ENCODE results near the gene ZNF205. TPM values are rescaled to one million over a fixed set of nuclear protein-coding genes. Genes with fewer than 3 reads are reported as not detected.
"Not testable (repeated sequence)": the region's sequence is repeated elsewhere in the genome, so short reads cannot be mapped to it uniquely, and the experiment has no call there.

ZNF205 gene
- polyA plus RNA-seq, 3 donors = 14.2 to 18.3 (median 18.0) TPM

DNA sequence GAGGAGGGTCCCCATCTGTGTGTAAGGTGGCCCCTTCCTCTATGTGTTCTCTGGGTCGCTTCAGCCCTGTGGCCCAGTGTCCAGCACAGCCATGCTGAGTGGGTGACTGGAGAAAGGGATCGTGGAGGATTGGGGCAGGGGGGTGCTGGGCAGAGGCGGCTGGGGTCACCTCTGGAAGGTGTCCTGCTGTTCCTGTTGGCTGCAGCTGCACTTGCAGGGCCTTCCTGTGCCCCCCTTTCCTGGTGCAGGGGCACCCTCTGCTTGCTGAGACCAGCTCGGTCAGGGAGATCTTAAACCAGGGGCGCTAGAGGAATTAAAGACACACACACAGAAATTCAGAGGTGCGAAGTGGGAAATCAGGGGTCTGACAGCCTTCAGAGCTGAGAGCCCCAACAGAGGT, 35.8 kb upstream of the ZNF205 start:
- DNase-seq (ENCODE audit: extremely low read depth in 1 of 11, low read depth in 9 of 11, low spot score in 4 of 11) = no peak

DNA sequence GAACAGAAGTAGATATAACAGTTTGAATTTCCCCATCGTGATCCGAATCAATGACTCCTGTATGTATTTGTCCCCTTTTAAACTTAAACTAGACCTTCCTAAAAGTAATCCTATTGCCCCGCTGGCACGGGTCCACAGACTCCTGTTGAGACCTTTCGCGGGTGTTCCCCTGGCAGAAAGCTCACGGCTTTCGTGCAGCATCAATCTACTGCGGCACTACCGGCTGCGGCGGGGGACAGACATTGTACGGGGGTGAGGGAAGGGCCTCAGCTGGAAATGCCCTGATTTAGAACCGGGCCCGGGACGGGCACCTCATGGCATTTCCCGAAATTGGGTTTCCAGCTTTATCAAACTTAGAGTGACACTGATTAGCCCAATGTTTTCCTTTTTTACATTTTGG, 32.4 kb upstream of the ZNF205 start:
- DNase-seq (ENCODE audit: extremely low read depth in 1 of 11, low read depth in 9 of 11, low spot score in 4 of 11) = no peak

DNA sequence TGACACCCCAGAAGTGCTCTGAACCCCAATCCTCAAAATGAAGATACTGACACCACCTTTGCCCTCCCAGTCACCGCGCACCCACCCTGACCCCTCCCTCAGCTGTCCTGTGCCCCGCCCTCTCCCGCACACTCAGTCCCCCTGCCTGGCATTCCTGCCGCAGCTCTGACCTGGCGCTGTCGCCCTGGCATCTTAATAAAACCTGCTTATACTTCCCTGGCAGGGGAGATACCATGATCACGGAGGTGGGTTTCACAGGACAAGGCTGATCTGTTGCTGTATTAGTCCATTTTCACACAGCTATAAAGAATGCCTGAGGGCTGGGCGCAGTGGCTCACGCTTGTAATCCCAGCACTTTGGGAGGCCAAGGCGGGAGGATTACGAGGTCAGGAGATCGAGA, 30.4 kb upstream of the ZNF205 start:
- DNase-seq (ENCODE audit: extremely low read depth in 1 of 11, low read depth in 9 of 11, low spot score in 4 of 11) = not testable (repeated sequence)

DNA sequence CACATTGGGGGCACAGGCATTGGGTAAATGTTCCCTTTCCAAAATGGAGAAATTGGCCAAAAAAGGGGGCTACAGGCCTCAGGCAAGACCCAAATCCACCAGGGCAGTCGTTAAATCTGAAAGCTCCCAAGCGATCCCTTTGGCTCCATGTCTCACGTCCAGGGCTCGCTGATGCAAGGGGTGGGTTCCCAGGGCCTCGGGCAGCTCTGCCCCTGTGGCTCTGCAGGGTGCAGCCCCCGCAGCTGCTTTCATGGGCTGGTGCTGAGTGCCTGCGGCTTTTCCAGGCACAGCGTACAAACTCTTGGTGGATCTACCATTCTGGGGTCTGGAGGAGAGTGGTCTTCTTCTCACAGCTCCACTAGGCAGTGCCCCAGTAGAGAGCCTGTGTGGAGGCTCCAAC, 29.0 kb upstream of the ZNF205 start:
- DNase-seq (ENCODE audit: extremely low read depth in 1 of 11, low read depth in 9 of 11, low spot score in 4 of 11) = not testable (repeated sequence)

DNA sequence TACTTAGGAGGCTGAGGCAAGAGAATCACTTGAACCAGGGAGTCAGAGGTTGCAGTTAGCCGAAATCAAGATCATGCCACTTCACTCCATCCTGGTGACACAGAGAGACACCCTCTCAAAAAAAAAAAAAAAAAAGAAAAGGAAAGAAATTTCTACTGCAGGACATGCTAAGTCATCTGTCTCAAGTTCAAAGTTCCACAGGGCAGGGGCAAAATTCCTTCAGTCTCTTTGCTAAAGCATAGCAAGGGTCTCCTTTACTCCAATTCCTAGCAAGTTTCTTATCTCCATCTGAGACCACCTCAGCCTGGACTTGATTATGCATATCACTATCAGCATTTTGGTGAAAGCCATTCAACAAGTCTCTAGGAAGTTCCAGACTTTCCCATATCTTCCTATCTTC, 27.9 kb upstream of the ZNF205 start:
- no peak for DNase-seq (ENCODE audit: extremely low read depth in 1 of 11, low read depth in 9 of 11, low spot score in 4 of 11)

DNA sequence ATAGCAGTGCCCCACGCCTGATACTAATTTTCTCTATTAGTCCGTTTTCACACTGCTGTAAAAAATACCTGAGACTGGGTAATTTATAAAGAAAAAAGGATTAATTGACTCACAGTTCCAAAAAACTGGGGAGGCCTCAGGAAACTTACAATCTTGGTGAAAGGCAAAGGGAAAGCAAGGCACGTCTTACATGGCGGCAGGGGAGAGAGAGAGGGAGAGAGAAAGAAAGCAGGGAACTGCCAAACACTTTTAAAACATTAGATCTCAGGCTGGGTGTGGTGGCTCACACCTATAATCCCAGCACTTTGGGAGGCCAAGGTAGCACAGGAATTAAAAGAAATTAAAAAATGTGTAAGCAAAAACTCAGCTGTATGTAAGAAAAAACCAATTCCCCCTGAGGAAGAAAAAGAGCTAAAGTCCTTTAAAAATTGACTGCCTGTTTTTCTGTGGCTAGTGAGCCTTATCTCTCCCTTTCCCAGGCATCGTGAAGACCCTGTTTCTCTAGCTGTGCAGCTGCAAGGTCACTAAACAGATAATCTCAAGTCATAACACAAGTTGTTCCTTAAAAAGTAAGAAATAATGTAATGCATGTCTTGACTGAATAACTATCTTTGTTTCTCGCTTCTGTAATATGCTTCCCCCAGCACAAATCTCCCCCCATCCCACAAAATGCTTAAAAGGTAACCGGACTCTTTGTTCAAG, 27.3 kb upstream of the ZNF205 start:
- no peak for DNase-seq (ENCODE audit: extremely low read depth in 1 of 11, low read depth in 9 of 11, low spot score in 4 of 11)

DNA sequence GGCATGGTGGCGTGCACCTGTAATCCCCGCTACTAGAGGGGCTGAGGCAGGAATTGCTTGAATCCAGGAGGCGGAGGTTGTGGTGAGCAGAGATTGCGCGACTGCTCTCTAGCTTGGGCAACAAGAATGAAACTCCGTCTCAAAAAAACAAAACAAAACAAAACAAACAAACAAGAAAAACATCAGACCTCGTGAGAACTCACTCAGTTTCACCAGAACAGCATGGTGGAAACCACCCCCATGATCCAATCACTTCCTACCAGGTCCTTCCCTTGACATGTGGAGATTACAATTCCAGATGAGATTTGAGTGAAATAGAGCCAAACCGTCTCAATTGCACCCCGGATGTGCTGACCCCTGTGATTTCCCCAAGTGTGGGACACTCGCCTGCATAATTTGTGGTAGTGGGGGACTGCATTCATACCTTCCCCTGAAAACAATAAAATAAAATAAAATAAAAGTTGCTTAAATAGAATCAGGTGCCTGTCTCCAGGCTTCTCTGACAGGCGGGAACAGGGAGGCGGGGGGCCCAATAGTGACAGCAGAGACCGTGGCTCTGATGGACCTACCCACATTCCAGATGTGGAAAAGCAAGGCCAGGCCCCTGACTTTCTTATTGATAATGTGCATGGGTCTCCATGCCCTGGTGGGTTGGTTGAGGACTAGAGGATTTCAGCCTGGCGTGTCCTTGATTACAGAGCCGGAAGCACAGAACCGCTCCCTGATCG, 26.4 kb upstream of the ZNF205 start:
- no peak for DNase-seq (ENCODE audit: extremely low read depth in 1 of 11, low read depth in 9 of 11, low spot score in 4 of 11)

DNA sequence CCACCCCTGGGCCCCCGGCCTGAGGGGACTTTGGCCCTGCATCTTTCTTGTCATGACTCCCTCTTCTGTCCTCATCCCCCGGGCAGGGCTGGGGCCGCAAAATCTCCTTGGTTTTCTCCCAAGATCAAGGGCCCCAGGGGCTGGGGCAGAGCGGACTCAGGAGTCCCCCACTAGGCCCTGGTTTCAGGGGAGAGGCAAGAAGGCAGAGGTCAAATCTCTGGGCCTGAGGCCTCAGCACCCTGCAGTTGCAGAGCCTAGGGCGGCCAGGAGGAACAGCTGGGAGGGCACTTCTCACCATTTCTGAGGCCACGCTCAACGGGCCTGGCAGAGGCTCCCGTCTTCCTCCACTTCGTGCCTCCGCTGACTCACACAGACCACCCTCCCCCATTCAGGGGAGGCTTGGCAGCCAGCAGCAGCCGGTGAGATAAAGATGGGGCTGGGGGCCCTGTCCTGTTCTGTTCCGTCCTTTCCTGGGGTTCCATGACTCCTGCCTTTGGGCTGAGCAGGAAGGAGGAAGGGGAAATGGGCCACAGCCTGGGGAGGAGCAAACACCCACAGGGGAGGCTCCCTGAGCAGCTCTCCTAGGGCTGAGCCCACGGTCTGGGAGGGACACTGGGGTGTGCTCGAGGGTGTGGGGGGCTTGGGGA, 25.7 kb upstream of the ZNF205 start:
- DNase-seq (ENCODE audit: extremely low read depth in 1 of 11, low read depth in 9 of 11, low spot score in 4 of 11) = no peak

DNA sequence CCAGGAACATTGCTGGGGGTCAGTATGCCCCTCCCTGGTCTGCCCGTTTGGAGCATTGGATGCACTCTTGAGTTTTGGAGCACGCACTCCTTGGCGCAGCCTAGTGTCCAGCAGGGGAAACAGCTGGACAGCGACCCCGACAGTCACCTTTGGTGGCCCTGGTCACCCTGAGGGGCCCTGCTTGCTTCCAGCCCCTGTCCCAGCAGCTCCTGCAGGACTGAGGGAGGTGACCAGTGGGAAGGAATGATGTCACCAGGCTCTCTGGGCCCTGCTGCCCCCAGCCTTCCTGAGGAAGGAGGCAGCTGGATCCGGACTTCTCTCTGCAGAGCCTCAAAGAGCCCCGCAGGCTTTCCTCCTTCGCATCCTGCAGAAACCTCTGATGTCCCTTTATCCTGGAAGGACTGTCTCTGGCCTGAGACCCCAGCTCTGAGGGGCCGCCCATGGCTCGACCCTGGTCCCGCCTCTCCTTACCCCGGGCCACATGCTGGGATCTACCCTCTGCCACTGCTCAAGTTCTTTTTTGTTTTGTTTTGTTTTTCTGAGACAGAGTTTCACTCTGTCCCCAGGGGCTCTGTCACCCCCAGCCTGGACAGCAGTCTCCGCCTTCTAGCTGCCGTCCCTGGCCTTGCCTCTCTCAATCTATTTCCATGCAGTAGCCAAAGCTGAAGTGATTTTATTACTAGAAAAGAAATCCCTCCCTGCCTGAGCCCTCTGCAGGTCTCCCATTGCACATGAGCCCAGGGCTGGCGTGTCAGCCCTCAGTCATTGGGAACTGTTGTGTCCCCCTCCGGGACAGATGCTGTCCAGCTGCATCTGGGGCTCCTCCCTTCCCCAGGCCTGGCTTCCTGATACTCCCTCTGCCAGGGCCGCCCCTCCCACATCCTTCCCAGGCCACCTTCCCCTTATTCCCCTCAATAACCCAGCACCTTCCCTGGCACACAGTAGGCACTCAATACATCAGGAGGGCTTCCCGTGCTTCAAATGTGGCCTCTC, 24.8 kb upstream of the ZNF205 start:
- DNase-seq (ENCODE audit: extremely low read depth in 1 of 11, low read depth in 9 of 11, low spot score in 4 of 11) = peak in 1 of 11 donors; percentile 38

DNA sequence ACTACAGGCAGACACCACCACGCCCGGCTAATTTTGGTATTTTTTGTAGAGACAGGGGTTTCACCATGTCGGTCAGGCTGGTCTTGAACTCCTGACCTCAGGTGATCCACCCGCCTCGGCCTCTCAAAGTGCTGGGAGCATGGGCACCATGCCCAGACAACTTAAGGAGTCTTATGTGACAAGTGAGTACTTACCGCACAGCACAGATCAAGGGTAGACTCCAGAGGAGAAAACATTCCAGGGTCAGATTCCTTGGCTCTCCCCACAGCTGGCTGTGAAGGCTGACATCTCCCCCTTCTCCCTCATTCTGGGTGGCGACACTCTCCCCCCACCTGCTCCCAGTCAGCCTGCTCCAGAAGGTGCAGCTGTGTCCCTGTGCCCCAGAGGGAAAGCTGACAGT, 23.9 kb upstream of the ZNF205 start:
- DNase-seq (ENCODE audit: extremely low read depth in 1 of 11, low read depth in 9 of 11, low spot score in 4 of 11) = no peak

DNA sequence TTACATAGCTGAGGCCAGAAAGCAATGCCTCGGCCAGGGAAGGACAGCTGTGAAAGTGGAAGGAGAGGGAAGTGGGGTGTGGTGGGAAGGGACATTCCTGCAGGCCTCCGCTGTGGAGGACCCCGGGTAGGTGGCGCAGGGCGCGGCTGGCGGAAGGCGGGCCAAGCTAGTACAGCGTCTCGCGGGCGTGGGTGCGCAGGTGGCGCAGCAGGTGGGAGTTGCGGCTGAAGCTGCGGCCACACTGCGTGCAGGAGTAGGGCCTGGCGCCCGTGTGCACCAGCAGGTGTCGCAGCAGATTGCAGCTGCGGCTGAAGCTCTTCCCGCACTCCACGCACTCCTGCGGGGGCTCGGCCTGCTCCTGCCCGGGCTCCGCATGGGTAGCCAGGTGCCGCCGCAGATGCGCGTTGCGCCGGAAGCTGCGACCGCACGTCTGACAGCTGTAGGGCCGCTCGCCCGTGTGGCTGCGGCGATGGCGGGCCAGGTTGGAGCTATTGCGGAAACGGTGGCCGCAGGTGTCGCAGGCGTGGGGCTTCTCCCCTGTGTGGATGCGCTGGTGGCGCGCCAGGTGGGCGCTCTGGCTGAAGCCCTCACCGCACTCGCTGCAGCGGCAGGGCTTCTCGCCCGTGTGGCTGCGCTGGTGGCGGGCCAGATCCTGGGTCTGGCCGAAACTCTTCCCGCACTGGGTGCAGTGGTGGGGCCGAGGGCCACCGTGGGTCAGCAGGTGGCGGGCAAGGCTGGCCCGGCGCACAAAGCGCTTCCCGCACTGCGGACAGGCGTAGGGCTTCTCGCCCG, 23.3 kb upstream of the ZNF205 start:
- no peak for DNase-seq (ENCODE audit: extremely low read depth in 1 of 11, low read depth in 9 of 11, low spot score in 4 of 11)

DNA sequence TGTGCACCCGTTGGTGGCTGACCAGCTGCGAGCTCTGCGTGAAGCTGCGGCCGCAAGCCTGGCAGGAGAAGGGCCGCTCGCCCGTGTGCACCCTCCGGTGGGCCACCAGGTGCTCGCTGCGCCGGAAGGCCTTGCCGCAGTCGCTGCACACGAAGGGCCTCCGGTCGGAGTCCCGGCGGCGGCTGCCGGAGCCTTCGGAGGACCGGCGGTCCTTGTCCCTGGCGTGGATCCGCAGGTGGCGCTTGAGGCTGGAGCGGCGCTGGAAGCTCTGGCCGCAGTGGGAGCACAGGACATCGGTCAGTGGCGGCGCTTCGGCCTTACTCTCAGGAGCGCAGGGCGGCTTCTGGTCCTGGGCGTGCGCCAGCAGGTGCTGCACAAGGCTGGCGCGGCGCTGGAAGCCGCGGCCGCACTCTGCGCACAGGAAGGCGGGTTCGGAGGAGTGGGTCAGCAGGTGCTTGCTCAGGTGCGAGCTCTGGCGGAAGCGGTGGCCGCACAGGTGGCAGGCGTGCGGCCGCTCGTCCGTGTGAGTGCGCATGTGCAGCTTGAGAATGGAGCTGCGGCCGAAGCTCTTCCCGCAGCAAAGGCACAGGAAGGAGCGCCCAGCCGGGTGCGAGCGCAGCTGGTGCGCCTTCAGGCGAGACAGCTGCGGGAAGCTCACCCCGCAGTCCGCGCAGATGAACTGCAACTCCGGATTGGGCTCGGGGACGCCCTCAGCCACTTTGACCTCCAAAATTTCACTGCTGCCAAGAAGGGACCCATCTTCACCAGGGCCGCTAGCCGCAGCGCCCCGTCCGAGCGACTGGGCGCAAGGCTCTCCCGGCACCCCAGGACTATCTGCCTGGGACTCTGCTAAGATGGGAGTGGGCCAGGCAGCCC, 22.4 kb upstream of the ZNF205 start:
- no peak for DNase-seq (ENCODE audit: extremely low read depth in 1 of 11, low read depth in 9 of 11, low spot score in 4 of 11)

DNA sequence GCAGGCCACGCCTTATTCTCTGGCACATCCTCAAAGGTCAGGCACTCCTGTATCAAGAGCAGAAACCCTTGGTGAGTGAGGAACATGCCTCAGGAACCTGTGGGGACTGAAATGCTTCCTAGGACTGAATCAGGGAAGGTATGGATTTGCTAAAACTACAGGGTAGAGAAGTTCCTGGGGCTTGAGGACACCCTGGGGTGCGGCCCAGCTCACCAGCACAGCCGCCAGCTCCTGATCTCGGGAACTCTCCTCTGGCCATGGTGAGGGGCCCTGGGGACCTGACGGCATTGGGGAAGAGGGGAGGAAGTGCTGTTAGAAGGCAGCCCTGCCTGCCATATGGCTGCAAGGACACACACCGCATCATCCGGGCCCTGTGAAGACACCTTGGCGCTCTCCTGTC, 20.8 kb upstream of the ZNF205 start:
- DNase-seq (ENCODE audit: extremely low read depth in 1 of 11, low read depth in 9 of 11, low spot score in 4 of 11) = no peak

DNA sequence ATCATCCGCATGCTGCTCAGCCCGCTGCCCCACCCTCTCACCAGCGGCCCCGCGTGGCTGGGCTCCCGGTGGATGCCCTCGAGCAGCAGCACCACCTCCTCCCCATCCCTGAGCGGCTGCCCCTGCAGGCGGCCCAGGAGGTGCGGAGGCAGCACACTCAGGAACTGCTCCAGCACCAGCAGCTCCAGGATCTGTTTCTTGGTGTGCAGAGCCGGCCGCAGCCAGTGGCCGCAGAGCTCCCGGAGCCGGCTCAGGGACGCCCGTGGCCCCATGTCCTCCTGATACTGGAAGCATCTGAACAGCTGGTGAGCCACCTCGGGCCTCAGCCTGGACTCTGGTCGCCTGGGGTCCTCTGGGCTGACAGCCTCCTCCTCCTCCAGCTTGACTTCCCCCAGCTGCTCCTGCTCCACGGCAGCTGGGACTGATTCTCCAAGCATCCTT, 19.9 kb upstream of the ZNF205 start:
- peak in 3 of 11 donors; percentile 41 to 63 (median 45) for DNase-seq (ENCODE audit: extremely low read depth in 1 of 11, low read depth in 9 of 11, low spot score in 4 of 11)

DNA sequence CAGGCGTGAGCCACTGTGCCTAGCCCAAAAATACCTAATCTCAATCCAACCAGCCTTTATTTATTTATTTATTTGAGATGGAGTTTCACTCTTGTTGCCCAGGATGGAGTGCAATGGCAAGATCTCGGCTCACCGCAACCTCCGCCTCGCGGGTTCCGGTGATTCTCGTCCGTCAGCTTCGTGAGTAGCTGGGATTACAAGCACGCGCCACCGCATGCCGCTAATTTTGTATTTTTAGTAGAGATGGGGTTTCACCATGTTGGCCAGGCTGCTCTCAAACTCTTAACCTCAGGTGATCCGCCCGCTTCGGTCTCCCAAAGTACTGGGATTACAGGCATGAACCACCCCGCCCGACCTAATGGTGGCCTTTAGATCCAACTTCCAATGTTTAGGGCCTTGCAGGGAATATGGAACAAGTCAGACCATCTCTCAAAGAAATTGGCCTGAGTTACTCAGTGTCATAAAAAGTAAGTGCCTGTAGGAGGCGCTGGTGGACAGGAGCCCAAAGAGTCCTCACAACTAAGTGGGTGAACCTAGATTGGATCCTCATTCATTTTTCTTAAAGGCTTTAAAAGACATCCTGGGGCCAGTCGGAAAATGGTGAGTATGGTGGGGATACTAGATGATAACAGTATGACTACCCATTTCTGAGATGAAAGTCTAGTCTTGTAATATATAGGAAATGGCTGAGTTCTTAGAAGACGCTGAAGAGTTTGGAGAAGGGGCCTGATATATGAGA, 17.9 kb upstream of the ZNF205 start:
- DNase-seq (ENCODE audit: extremely low read depth in 1 of 11, low read depth in 9 of 11, low spot score in 4 of 11) = no peak

DNA sequence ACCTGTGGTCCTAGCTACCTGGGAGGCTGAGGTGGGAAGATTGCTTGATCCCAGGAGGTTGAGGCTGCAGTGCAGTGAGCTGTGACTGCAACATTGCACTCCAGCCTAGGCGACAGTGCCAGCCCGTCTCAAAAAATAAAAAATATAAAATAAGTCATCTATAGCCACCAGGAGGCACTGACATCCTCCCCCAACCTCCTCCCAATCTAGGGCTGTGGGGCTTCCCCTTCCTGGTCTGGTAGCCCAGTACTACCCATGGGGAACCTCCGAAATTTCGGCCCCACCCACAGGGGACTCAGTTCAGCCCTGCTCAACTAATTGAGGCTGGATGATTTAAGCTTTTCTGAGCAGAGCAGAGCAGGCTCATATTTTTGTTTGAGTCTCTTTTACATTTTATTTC, 16.5 kb upstream of the ZNF205 start:
- DNase-seq (ENCODE audit: extremely low read depth in 1 of 11, low read depth in 9 of 11, low spot score in 4 of 11) = no peak

DNA sequence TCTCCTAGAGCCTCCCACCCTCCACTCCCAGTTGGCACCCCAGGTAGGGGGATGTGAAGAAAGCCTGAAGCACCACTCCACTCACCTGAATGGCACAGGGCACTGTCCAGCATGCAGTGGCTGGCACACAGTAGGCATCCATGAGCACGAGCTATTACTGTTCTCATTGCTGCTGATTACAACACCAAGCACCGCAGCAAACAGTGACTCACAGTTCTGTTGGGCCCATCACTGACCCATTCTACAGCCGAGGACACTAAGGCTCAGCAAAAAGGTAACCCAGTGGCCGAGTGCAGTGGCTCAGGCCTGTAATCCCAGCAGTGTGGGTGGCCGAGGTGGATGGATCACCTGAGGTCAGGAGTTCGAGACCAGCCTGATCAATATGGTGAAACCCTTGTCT, 16.0 kb upstream of the ZNF205 start:
- no peak for DNase-seq (ENCODE audit: extremely low read depth in 1 of 11, low read depth in 9 of 11, low spot score in 4 of 11)

Measured in renal cortex interstitium (tissue), 11 donors.